ENCODE data around the gene FAM234B. TPM values are rescaled to one million over a fixed set of nuclear protein-coding genes. Genes with fewer than 3 reads are reported as not detected.

The FAM234B gene
- total and polyA plus RNA-seq, 2 donors from 2014 or later: 9.6 TPM

GRCh38 chr12:13071305-13072280, 27.4 kb downstream of the FAM234B start:
- FAIRE-seq (no peak), DNase-seq (no peak)
- Histone ChIP-seq H3K4me1 (ENCODE audit: control insufficient read depth in 2 of 3, insufficient read depth in 2 of 3, low read depth in 1 of 3, low read length in 3 of 3) (no peaks in the 10 kb centered on the region), H3K27me3 (ENCODE audit: control insufficient read depth, insufficient read depth, low read length) (no peaks in the 10 kb centered on the region), H3K36me3 (ENCODE audit: control insufficient read depth in 2 of 3, insufficient read depth in 3 of 3, low read length in 3 of 3) (peaks cover 0 to 11% (median 7%) of the 10 kb centered on the region in 3 donors), H3K27ac (ENCODE audit: low read depth in 2 of 2, low read length in 2 of 2) (no peak overlapping the region), H3K9me3 (ENCODE audit: control insufficient read depth in 2 of 3, insufficient read depth in 1 of 3, low read length in 3 of 3) (no peaks in the 10 kb centered on the region), H3K9ac (ENCODE audit: low read length in 3 of 3) (no peak overlapping the region), H3K4me3 (ENCODE audit: low read length in 3 of 3) (no peak overlapping the region)
- no peak for TF ChIP-seq CTCF (IDR thresholded peaks at IDR 0.05; ENCODE audit: borderline replicate concordance, extremely low read depth, insufficient read depth)
- intact Hi-C loops (cut with DNase I): no loop called here

- Histone ChIP-seq H3K9ac (ENCODE audit: low read length in 3 of 3) (no peak overlapping the region), H3K4me3 (ENCODE audit: low read length in 3 of 3) (no peak overlapping the region), H3K27ac (ENCODE audit: low read depth in 2 of 2, low read length in 2 of 2) (no peak overlapping the region), H3K4me1 (ENCODE audit: control insufficient read depth in 2 of 3, insufficient read depth in 2 of 3, low read depth in 1 of 3, low read length in 3 of 3) (no peaks in the 10 kb centered on the region), H3K9me3 (ENCODE audit: control insufficient read depth in 2 of 3, insufficient read depth in 1 of 3, low read length in 3 of 3) (no peaks in the 10 kb centered on the region), H3K36me3 (ENCODE audit: control insufficient read depth in 2 of 3, insufficient read depth in 3 of 3, low read length in 3 of 3) (peaks cover 0 to 6% (median 3%) of the 10 kb centered on the region in 3 donors), H3K27me3 (ENCODE audit: control insufficient read depth, insufficient read depth, low read length) (no peaks in the 10 kb centered on the region)
- intact Hi-C loops (cut with DNase I): no loop called here
- no peak for FAIRE-seq
- no peak for TF ChIP-seq CTCF (IDR thresholded peaks at IDR 0.05; ENCODE audit: borderline replicate concordance, extremely low read depth, insufficient read depth)
- DNase-seq: no peak
These were observed 29.0 kb downstream of the FAM234B start for GRCh38 chr12:13073173-13073572.

- intact Hi-C loops (cut with DNase I): no loop called here
- no peaks in the 10 kb centered on the region for H3K27me3 ChIP-seq (ENCODE audit: control insufficient read depth, insufficient read depth, low read length)
- peaks cover 0 to 2% (median 0%) of the 10 kb centered on the region in 3 donors for H3K36me3 ChIP-seq (ENCODE audit: control insufficient read depth in 2 of 3, insufficient read depth in 3 of 3, low read length in 3 of 3)
- no peak for FAIRE-seq
- no peak for DNase-seq
- H3K9me3 ChIP-seq (ENCODE audit: control insufficient read depth in 2 of 3, insufficient read depth in 1 of 3, low read length in 3 of 3): no peaks in the 10 kb centered on the region
- no peaks in the 10 kb centered on the region for H3K4me1 ChIP-seq (ENCODE audit: control insufficient read depth in 2 of 3, insufficient read depth in 2 of 3, low read depth in 1 of 3, low read length in 3 of 3)
- no peak overlapping the region for H3K4me3 ChIP-seq (ENCODE audit: low read length in 3 of 3)
- TF ChIP-seq CTCF (IDR thresholded peaks at IDR 0.05; ENCODE audit: borderline replicate concordance, extremely low read depth, insufficient read depth): no peak
- H3K27ac ChIP-seq (ENCODE audit: low read depth in 2 of 2, low read length in 2 of 2): no peak overlapping the region
- no peak overlapping the region for H3K9ac ChIP-seq (ENCODE audit: low read length in 3 of 3)
These were observed 30.4 kb downstream of the FAM234B start for GRCh38 chr12:13074396-13075117.
